Stimulated activated CD4-positive, alpha-beta T cell treated with anti-CD3 and anti-CD28 coated beads, Interleukin-1b, Interleukin-23, amount 100 ng/mL, for 4 hours (primary cell): ENCODE data around the gene TMEM140.
"Not testable (repeated sequence)": the region's sequence is repeated elsewhere in the genome, so short reads cannot be mapped to it uniquely, and the experiment has no call there.

Source experiments
- DNase-seq, 2 donors: peaks; one replicate each; pipeline ENCODE4 v3.0.0-alpha.2; 2020; ENCODE audit warnings: low read depth in 2 of 2

TMEM140 gene

DNA sequence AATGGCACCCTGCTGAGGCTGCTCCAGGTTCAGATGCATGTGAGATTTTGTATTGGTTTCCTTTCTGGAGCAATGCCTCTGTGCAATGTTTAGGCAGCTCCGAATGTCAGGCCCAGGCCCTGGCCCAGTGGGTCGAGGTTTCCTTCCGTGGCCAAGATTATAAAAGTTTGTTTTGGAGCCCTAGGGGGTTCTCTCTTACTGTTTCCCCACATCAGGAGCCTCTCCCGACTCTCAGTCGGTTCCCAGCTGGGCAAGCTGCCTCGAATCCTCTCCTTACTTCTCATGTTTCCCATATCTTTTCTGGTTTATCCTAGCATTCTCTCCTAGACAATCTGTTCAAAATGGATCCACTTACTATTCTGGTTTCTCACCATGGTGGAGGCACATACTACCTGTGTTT is 11.0 kb downstream of the TMEM140 start:
- no peak for DNase-seq

DNA sequence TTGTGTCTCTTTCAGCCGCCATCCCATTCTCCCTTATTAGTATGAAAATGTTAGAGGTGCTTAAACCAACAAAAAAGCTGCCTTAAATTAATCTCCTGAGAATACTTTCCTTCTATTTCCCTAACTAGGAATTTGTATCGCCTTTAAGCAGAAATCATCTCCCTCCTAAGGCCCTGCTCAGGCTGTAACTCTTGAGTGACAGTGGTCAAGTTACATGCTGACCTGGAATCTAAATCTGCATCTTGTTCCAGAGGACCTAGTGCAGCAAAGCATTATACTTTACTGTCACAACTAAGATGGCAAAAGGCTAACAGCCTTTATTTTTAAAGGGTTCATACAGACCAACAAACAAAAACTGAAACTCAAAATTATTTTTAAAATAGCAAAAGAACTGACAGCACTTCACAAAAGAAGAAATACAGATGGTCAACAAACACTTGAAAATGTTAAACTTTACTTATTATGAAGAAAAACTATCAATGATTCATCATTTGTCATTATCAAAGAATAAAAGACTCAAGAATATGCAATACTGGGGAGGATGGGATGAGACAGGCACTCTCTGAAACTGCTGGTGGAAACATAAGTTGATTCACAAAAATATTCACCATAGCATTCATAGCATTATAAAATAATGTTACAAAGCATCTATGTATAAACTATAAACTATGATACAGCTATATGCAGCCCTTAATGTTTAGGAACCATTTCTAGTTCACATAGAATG is 11.7 kb downstream of the TMEM140 start:
- no peak for DNase-seq

DNA sequence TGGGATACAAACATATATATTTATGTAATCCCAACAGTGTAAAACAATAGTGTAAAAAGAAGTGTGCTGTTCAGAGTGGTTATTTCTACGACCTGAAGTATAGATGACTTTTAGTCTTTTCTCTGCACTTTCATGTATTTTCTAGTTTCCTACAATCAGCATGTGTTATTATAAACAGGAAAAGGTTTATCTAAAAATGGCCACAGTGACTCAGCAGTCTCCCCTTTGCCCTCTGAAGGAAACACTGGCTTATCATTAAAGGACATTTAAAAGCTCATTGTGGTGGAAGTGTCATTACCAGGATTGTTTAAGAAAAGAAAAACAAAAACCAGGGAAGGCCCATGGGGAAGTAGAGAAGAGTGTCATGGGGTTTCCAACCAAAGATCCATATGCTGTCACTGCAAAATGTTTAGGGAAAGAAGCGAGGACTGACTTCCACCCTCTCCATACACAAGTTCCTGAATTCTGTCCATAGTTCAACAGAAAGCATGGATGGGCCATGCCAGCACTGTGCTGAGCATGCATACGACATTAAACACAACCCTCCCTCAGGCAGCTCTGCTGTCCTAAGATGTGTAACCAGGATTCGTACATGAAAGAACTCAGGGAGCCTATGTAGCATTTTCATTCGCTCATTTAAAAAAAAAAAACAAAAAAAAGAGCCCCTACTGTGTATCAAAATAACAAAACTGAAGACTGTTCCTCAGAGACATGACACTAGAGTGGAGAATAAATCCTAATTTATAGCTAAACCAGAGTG is 12.4 kb downstream of the TMEM140 start:
- no peak for DNase-seq

DNA sequence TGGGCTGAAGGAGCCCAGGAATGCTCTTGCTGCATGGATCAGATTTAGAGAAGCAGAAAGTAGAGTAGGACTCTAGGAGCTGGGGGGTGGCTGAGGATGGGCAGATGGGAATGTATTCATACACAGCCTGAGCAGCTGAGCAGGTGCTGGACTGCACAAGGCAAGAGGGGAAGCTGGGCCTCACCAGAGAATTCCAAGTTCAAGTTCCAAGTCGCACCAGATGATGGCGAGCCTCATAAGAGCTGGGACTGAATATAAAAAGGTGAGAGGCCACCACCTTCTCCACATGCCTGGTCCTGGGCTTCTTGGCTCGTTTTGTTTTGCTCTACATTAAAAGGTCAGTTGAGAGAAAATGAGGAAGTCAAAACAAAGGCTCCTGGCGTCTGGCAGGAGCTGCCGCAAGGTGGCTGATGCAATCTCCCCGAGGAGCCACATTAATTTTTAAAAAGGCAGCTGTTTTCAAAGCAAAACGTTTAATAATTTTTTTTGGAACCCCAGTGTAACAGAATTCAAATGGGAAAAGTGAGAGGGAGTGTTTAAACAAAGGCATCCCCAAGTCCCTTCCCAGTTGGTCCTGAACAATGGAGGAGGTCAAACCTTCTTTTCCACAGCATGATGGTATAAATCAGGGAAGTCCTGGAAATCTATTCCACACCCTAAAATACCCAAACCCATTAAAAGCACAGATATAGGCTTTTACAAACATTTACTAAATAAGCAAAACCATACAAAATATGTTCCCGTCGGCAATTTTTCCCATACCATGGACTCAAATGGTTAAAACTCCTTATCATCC is 13.2 kb downstream of the TMEM140 start:
- no peak for DNase-seq

DNA sequence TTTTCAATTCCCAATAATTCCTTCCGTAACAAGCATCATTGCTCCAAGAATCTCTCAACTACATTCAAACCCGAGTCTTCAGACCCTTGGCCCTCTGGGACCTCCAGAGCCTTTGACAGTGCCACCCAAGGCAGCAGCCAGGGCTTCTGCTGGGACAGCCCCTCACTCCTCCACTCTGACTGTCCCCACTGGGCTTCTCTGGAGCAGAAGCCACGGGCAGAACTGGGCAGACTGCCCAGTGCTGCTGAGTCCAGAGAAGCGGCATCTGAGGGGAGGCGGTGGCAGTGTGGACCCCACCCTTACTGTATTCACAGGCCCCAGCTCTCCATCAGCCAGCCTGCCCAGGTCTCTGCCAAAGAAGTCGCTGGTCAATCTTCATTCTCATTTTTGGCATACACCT is 13.8 kb downstream of the TMEM140 start:
- DNase-seq = no peak

DNA sequence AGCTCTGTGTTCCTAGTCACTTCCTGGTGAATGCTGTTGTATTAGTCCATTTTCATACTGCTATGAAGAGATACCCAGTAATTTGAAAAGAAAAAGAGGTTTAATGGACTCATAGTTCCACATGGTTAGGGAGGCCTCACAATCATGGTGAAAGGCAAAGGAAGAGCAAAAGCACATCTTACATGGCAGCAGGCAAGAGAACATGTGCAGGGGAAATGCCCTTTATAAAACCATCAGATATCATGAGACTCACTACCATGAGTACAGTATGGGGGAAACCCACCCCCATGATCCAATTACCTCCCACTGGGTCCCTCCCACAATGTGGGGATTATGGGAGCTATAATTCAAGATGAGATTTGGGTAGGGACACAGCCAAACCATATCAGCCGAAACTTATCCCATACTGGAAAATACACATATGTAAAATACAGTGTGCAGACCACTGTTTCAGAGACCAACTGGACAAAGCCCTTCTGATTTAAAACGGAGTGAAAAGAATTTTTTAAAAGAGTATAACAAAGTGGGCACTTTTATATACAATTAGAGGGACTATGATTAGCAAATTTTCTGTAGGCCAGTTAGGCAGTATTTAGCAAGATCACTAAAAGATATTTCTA is 14.6 kb downstream of the TMEM140 start:
- DNase-seq = no peak

DNA sequence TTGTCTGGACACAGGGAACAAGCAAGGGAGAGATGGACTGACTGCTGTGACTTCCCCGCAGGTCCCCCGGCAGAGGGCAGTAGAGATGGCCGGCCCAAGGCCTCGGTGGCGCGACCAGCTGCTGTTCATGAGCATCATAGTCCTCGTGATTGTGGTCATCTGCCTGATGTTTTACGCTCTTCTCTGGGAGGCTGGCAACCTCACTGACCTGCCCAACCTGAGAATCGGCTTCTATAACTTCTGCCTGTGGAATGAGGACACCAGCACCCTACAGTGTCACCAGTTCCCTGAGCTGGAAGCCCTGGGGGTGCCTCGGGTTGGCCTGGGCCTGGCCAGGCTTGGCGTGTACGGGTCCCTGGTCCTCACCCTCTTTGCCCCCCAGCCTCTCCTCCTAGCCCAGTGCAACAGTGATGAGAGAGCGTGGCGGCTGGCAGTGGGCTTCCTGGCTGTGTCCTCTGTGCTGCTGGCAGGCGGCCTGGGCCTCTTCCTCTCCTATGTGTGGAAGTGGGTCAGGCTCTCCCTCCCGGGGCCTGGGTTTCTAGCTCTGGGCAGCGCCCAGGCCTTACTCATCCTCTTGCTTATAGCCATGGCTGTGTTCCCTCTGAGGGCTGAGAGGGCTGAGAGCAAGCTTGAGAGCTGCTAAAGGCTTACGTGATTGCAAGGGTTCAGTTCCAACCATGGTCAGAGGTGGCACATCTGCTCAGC is 16.6 kb downstream of the TMEM140 start:
- no peak for DNase-seq

DNA sequence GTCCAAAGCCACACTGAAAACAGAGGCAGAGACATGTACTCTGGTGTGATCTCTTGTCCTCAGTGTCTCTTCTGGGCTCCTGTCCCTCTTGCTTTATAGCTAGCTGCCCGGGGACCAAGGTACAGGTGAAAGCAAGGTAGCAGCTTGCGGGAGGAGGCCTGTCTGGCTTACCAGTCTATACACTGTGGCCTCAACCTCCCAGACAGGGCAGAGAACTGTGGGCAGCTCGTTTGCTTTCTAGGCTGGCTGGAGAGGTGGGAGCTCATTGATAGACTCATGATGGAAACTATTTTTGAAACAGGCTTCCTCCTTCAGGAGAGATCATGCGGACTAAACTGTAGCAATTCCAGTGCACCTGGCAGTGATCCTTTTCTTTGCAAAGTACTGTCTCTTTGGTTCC is 18.0 kb downstream of the TMEM140 start:
- no peak for DNase-seq

DNA sequence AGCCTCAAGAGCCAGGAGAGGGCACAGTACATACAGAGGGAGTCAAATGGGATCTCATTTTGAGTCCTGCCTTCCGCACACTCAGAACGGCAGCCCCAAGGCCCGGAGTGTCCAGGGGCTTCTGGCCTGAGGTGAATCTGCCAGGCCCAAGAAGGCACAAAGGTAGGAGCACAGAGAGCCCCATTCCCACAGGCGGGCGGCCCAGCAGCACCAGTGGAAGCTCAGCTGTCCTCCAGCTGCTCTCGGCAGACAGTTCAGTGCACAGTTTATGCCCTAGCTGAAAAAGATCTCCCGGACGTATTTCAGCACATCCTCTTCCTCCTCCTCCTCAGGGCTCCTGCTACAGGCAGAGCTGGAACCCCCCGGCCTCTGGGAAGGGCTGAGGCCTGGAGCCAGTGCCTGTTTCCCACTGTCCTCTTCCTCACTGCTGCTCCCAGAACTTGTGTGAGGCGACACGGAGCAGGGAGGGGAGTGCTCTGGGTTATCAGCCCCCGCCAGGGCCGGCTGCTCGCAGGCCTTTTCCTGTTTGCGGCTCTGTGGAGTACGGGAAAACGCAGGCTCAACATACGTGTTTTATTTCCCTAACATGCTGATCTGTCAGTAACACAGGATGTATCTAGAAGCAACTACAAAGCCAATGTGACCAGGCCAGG is 18.6 kb downstream of the TMEM140 start:
- DNase-seq = no peak

DNA sequence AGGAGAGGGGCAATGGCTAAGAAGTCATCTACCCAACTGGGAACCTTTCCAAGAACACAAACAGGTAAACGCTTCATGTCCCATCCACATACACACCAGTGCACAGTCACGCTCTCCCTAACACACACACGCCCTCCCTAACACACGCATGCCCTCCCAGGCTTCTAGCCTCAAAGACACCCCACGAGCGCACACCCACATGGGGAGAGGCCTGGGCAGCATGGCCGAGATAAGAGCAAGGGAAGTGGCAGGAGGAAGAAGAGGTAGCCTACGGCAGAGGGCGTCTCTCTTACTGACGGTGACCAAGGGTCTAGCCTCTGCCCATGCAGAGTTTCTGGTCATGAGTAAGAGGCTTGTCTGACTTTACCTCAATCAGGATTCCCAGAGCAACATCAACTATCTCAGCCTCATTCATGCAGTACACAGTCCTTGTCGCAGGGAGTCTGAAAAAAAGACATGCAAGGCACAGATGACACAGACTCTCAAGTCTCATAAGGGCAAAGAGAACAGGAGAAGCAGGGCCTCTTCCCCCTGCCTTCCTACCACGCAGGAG is 19.6 kb downstream of the TMEM140 start:
- no peak for DNase-seq

DNA sequence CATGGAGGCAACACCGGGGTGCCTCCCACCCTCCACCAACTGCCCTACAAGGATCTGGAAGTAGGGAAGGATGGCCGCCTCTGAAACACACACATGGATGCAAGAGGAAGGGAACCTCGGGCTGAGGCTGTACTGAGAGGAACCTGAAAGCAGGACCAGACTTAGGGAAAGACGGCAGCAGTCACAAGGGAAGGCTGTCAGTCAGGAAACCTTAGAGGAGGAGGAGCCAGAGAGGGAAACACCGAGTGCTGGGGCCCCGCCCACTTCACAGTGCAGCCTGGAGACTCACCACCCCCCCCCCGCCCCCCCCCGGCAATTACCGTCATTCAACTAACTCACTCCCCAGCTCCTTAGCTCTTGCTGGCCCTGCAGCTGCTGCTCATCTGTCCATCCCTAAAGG is 20.1 kb downstream of the TMEM140 start:
- peak in 1 of 2 donors; percentile 23 for DNase-seq

DNA sequence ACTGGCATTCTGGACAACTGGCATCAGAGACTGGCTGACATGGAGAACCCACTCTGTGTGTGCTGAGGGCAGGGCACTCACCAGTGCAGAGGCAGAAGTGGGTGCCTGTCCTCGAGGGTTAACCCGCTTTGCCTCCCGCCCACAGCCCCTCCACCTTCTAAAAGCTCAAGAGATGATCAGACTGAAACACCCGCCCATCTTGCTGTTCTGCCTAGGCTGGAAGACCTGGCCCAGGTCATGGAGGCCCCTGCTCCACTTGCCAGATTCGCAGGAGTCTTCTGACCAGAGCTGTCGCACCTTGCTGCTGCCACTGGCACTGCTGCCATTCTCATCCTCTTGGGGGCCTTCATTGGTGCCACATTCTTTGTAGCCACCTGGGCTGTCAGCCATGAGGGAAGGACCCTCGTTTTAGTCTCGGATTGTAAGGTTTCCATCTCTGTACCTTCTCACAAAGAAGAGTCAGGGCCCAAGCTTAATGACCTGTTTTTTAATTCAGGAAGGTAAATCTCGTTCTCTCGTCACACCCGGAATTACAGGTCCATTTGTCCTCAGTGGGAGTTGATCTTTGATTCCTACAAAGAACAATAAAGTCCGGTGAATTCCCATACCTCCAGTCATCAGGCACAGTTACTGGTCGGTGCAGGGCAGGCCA is 20.7 kb downstream of the TMEM140 start:
- no peak for DNase-seq

DNA sequence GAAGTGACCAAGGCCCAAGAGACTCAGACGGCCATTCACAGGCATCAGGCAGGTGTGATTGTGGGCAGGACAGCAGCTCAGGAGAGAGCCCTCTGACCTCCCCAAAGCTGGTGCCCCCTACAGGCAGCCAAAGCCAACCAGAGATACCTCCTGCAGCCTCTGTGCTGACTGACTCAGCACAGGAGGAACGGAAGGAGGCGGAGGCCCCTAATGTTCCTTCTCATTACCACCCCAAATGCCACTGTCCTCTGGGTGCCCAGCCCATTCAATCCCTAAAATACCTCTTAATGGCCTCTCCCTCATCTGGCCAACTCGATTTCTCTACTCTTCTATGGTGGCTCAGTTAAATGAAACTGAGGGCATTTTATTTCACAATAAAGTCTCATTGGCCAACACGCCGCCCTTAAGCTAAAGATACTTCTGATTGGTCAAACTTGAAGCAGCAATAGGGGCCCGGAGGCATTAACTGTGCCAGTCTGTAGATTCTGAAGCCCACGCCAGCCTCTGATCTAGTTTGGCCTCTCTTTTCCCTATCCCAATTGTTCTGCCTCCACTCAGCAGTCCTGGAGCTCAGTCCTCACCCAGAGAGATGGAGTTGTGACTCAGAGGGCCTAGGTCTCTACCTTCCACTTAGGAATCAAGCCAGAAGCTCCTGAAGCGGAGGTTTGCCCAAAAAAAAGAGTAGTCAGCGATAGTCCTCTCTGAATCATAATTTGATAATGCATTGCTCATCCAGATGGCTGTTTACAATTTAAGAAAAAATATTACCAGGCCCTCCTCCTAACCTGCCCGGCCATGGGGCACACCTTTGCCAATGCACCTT is 21.5 kb downstream of the TMEM140 start:
- peak in 1 of 2 donors; percentile 45 for DNase-seq

DNA sequence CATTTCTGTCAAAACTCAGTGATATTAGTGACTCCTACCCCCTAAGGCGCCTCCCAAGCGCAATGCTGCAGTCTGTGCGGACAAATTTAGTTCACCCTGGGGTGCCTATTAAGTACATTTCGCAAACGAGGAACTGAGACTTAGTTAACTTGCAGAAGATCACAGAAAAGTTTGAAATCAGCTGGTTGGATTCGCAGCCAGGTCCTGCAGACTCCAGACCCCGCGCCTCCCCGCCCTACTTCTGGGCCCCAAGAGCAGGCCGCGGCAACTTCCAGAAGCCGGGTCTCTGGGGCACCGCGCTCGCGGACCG is 22.0 kb downstream of the TMEM140 start:
- no peak for DNase-seq

DNA sequence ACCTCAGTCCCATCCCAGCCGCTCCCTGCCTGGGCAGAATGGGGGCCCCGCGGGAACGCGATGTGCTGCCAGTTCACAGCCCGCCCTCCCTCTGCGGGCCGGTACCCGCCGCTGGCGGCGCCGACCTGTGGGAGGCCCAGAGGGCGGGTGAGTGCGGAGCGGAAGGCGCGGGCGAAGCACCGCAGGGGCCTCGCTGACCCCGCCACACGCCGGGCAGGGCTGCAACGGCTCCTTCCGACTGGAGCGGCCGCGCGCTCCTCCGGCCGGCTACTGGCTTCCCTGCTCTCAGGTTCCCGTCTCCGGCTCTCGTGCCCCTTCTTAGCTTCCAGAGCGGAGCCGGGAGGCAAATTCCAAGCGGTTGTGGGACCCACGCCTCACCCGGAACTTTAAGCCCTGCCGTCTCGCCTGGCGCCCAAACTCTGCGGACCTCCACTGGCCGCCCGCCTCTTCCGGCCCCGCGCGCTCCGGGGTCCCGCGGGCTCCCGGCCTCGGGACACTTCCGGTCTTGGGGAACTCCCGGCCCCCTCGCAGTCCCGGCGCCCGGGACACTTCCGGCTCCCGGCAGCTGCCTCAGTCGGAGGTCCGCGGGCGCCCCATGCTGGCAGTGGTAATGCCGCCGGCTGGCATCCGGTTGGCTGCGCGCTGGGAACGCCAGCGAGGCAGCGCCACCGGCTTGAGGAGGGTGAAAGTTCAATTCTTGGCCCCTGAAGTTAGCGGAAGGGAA is 22.6 kb downstream of the TMEM140 start, which contains the start of gene CYREN:
Gene CYREN, minus strand, starts transcription at position 434 of the 724 bp plus-strand sequence. CDS start 1,785 bp downstream, outside the sequence.
- peak; percentile 84 to 92 for DNase-seq

DNA sequence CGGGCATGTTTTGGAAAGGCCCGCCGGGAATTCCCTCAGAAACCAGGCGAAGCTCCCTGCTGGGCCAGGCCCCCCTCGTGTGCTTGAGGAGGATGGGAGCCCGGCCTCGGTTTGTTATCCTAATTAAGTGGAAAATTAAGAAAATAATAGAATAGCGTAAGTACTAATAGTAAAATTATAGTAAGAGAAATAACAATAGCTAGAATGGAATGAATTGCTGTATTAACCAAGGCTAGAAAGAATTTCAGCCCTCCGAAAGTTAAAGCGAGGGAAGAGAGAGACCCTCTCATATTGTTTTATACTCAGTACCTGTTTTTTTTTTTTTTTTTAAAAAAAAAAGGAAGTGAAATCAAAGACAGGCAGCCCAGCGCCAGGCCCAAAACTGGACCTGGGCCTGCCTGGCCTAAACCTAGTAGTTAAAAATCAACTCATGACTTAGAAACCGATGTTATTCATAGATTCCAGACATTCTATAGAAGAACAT is 23.2 kb downstream of the TMEM140 start:
- not testable (repeated sequence) for DNase-seq

DNA sequence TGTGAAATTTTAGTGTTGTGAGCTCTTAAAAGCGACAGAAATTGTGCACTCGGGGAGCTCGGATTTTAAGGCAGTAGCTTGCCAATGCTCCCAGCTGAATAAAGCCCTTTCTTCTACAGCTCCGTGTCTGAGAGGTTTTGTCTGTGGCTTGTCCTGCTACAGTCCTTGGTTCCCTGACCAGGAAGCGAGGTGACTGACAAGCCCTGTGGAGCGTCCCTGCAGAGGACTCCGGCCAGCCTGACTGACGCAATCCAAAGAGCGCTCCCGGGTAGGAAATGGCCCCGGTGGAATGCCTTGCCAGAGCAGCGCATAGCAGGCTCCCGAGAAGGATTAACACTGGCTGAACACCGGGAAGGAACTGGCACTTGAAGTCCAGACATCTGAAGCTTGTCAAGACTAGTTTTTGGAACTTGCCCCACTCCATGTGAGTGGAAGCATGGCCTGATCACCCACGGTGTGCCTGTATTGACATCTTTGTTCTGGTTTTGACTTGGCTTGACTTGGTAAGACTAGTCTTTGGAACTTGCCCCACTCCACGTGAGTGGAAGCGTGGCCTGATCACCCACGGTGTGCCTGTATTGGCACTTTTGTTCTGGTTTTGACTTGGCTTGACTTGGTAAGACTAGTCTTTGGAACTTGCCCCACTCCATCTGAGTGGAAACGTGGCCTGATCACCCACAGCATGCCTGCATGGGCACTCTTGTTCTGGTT is 23.9 kb downstream of the TMEM140 start:
- not testable (repeated sequence) for DNase-seq

DNA sequence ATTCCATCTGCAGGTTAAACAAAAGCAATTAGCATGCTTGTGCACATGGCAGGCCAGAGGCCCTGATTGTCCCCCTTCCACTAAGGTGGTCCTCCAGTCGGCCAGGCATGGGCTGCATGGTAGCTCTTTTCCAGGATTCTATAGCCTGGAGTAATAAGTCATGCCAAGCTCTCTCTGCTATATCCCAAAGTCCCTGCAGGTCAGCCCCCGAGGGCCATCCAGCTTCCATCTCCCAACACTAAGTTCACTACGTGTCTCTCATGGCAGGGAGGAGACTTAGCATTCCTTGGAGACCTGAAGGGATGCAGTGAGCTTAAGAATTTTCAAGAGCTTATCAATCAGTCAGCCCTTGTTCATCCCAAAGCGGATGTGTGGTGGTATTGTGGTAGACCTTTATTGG is 26.0 kb downstream of the TMEM140 start:
- DNase-seq = not testable (repeated sequence)
